DND-41 (cell line): Measurements from ENCODE around the gene TREM2.
"Not testable (repeated sequence)": the region's sequence is repeated elsewhere in the genome, so short reads cannot be mapped to it uniquely, and the experiment has no call there.

Experiments
- ATAC-seq: fragments of 200-7000 bp; cut with Tn5 transposase; 3 replicates; pipeline ENCODE4 v1.9.1; 2021; ENCODE audit warnings: low read depth; ENCODE audit not compliant: insufficient read depth
- DNase-seq: peaks from one replicate; pipeline ENCODE4 v3.0.0-alpha.2; 2020
- H2AFZ ChIP-seq: 2 replicates; pipeline ENCODE4 v1.6.0; 2012; ENCODE audit warnings: low read depth, low read length
- H3K27ac ChIP-seq: 2 replicates; pipeline ENCODE4 v1.5.1; 2012; ENCODE audit warnings: low read length, inconsistent platforms
- H3K27me3 ChIP-seq: fragments of 200-600 bp; sonication (generic); 2 replicates; pipeline ENCODE4 v1.6.0; 2012; ENCODE audit warnings: low read length, mild to moderate bottlenecking, inconsistent platforms; ENCODE audit not compliant: insufficient read depth, poor library complexity
- H3K36me3 ChIP-seq: 2 replicates; pipeline ENCODE4 v1.5.1; 2012; ENCODE audit warnings: low read length, inconsistent platforms; ENCODE audit not compliant: insufficient read depth
- H3K4me1 ChIP-seq: 2 replicates; pipeline ENCODE4 v1.5.1; 2012; ENCODE audit warnings: mild to moderate bottlenecking, low read length; ENCODE audit not compliant: insufficient read depth
- H3K4me2 ChIP-seq: 2 replicates; pipeline ENCODE4 v1.6.0; 2012; ENCODE audit warnings: mild to moderate bottlenecking, moderate library complexity, low read length, inconsistent platforms; ENCODE audit not compliant: insufficient read depth
- H3K4me3 ChIP-seq, 2 experiments: fragments of 200-600 bp in 1 of 2; shearing (Covaris generic) in 1 of 2; 2 replicates each; pipeline ENCODE4 v1.5.1; 2012 to 2016; ENCODE audit warnings: inconsistent platforms in 2 of 2, low read length in 2 of 2, mild to moderate bottlenecking in 2 of 2, low read depth in 1 of 2, moderate library complexity in 1 of 2
- H3K79me2 ChIP-seq: 2 replicates; pipeline ENCODE4 v1.6.0; 2012; ENCODE audit warnings: low read length, inconsistent platforms; ENCODE audit not compliant: insufficient read depth
- H3K9ac ChIP-seq: 2 replicates; pipeline ENCODE4 v1.6.0; 2012; ENCODE audit warnings: low read depth, mild to moderate bottlenecking, inconsistent platforms, low read length, moderate library complexity
- H3K9me3 ChIP-seq: 2 replicates; pipeline ENCODE4 v1.5.1; 2012; ENCODE audit warnings: low read length, moderate library complexity, mild to moderate bottlenecking, inconsistent platforms; ENCODE audit not compliant: insufficient read depth, severe bottlenecking
- H4K20me1 ChIP-seq: 2 replicates; pipeline ENCODE4 v1.6.0; 2012; ENCODE audit warnings: low read length; ENCODE audit not compliant: insufficient read depth
- EZH2 ChIP-seq: IDR thresholded peaks from 3 replicates; pipeline ENCODE4 v1.6.1; 2012; ENCODE audit warnings: borderline replicate concordance, low read depth, mild to moderate bottlenecking, moderate library complexity, low read length, inconsistent platforms; ENCODE audit not compliant: severe bottlenecking
- TF ChIP-seq, protein P1 (sequence below): IDR thresholded peaks from 2 replicates; pipeline ENCODE4 v1.5.1; 2012; ENCODE audit warnings: borderline replicate concordance, low read length, moderate library complexity, mild to moderate bottlenecking; ENCODE audit not compliant: poor library complexity, severe bottlenecking; ENCODE audit errors: extremely low read depth

TREM2 gene

DNA sequence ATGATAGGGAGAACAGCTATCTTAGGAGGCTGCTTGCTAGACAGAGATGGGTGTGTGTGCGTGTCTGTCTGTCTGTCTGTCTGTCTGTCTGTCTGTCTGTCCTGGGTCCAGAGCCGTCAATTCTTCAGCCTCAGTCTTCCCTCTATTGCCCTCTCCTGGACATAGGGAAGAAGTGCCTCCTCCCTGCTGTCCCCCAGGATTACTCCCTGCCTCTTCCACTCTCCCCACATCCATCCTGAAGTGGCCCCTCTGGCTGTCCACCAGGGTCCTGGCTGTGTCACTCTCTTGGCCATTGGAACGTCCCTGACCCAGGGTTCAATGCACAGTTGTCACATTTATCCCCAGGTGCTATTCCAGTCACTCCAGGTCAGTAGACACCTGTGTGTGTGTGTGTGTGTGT is 27.9 kb upstream of the TREM2 start:
- Histone ChIP-seq H3K79me2 (no peaks in the 10 kb centered on the region), H3K36me3 (peaks cover 7% of the 10 kb centered on the region; the same call in 1 of the 2 replicates), H3K4me2 (no peak overlapping the region), H3K9me3 (peaks cover 11% of the 10 kb centered on the region), H3K4me1 (no peaks in the 10 kb centered on the region; the same call in 1 of the 2 replicates), H3K9ac (no peak overlapping the region), H4K20me1 (no peaks in the 10 kb centered on the region), H3K27me3 (no peaks in the 10 kb centered on the region), H3K27ac (peak overlapping the region; percentile 6; the same call in 1 of the 2 replicates), H2AFZ (no peak overlapping the region), H3K4me3 (no peak overlapping the region)
- ATAC-seq, result 0 out of 3 replicates have a peak, but pooled peaks have one; percentile 2
- no peak for DNase-seq
- TF ChIP-seq, protein P1, sequence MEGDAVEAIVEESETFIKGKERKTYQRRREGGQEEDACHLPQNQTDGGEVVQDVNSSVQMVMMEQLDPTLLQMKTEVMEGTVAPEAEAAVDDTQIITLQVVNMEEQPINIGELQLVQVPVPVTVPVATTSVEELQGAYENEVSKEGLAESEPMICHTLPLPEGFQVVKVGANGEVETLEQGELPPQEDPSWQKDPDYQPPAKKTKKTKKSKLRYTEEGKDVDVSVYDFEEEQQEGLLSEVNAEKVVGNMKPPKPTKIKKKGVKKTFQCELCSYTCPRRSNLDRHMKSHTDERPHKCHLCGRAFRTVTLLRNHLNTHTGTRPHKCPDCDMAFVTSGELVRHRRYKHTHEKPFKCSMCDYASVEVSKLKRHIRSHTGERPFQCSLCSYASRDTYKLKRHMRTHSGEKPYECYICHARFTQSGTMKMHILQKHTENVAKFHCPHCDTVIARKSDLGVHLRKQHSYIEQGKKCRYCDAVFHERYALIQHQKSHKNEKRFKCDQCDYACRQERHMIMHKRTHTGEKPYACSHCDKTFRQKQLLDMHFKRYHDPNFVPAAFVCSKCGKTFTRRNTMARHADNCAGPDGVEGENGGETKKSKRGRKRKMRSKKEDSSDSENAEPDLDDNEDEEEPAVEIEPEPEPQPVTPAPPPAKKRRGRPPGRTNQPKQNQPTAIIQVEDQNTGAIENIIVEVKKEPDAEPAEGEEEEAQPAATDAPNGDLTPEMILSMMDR, result peak; percentile 39
- TF ChIP-seq EZH2, result no peak

DNA sequence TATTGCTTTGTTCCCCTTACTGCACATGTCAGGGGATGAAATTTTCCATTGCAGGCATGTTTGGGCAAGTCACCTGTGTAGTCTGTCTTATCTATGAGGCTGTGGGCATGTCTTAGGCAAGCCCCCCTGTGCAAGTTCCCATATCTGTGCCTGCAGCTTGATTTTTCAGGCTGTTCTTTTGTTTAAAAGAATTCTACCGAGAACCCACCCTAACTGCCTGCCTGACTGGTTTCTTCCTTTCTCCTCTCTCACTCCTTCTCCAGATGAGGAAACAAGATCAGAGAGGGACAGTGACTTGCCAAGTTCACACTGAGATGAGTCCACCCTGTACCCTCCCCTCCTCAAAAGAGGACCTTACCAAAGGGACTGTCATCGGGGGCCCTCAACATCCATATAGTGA is 27.1 kb upstream of the TREM2 start:
- no peak overlapping the region for H3K4me3 ChIP-seq
- TF ChIP-seq EZH2, result no peak
- TF ChIP-seq, protein P1, result no peak
- no peaks in the 10 kb centered on the region for H3K79me2 ChIP-seq
- no peaks in the 10 kb centered on the region; the same call in 1 of the 2 replicates for H3K4me1 ChIP-seq
- H4K20me1 ChIP-seq, result no peaks in the 10 kb centered on the region
- H3K9me3 ChIP-seq, result peaks cover 11% of the 10 kb centered on the region
- peaks cover 7% of the 10 kb centered on the region; the same call in 1 of the 2 replicates for H3K36me3 ChIP-seq
- no peak overlapping the region for H3K4me2 ChIP-seq
- no peak overlapping the region for H3K27ac ChIP-seq
- H3K9ac ChIP-seq, result no peak overlapping the region
- DNase-seq, result no peak
- no peaks in the 10 kb centered on the region for H3K27me3 ChIP-seq
- no peak overlapping the region for H2AFZ ChIP-seq
- no peak for ATAC-seq

DNA sequence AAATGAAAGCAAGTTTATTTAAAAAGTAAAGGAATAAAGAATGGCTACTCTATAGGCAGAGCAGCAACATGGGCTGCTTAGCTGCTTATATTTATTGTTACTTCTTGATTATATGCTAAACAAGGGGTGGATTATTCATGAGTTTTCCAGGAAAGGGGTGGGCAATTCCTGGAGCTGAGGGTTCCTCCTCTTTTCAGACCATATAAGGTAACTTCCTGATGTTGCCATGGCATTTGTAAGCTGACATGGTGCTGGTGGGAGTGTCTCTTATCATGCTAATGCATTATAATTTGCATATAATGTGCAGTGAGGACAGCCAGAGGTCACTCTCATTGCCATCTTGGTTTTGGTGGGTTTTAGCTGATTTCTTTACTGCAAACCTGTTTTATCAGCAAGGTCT is 26.1 kb upstream of the TREM2 start:
- H4K20me1 ChIP-seq, DNase-seq, H3K4me3 ChIP-seq, H3K4me1 ChIP-seq, H3K27me3 ChIP-seq, H3K4me2 ChIP-seq, ATAC-seq, H3K36me3 ChIP-seq, H3K27ac ChIP-seq, H2AFZ ChIP-seq, H3K79me2 ChIP-seq, H3K9ac ChIP-seq: not testable (repeated sequence)
- peaks cover 11% of the 10 kb centered on the region for H3K9me3 ChIP-seq

DNA sequence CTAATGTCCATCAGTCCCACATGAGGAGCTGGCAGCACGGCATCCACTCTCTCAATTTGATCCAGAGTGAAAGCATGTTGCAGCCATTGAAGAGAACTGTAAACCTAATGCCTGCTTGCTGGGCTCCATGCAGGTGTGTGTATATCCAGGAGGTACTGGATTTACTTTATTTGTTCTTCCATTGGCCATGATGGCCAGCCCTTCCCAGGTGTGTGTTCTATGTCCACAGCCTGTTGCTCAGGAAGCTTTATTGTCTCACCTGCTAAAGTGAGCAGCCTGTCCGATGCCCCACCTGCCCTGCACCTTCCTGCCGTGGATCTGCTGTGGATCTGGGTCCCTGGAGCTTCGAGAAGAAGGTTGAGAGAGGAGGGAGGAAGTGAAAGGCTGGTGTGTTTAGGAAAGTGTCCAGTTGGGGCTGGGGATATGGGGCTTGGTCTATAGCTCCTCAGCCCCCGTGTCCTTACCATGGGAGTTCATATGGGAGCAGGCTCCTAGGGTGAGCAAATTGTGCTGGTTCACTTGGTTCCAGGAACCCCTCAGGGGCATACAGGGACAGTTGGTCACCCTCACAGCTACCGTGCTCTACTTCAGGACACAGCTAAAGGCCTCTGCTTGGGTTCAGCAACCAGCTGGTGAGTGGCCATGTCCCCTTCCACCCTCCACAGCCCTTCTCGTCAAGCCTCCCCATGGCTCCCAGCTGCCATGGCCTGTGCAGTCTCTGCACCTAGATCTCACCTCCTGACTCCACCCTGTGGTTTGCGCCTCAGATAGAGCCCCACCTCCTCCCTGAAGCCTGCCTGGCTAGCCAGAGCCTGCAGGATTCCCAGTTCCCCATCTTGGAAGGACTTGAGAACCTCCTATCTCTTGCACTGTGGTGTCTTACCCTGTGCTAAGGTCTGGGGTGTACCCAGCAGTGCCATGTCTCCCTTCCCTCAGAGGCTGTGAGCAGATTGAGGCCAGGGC is 25.3 kb upstream of the TREM2 start:
- no peaks in the 10 kb centered on the region for H3K79me2 ChIP-seq
- DNase-seq (no peak), ATAC-seq (no peak)
- no peak overlapping the region for H3K4me2 ChIP-seq
- no peaks in the 10 kb centered on the region for H4K20me1 ChIP-seq
- no peak overlapping the region for H3K9ac ChIP-seq
- H3K27ac ChIP-seq, result no peak overlapping the region
- H3K27me3 ChIP-seq, result no peaks in the 10 kb centered on the region
- 0 out of 2 replicates have a peak, but pooled peaks cover 3% of the 10 kb centered on the region for H3K36me3 ChIP-seq
- H3K4me1 ChIP-seq, result no peaks in the 10 kb centered on the region; the same call in 1 of the 2 replicates
- no peak overlapping the region for H3K4me3 ChIP-seq
- TF ChIP-seq, protein P1, result no peak
- no peak for TF ChIP-seq EZH2
- peaks cover 11% of the 10 kb centered on the region for H3K9me3 ChIP-seq
- H2AFZ ChIP-seq, result no peak overlapping the region
